HG03196 (cell line): ENCODE results near the gene GNL3.
"Not testable (repeated sequence)": the region's sequence is repeated elsewhere in the genome, so short reads cannot be mapped to it uniquely, and the experiment has no call there.

Source experiments
- ATAC-seq: cut with Tn5 transposase; IDR thresholded peaks from one replicate; pipeline ENCODE4 v1.9.1; 2021; ENCODE audit not compliant: unreplicated experiment

GNL3 gene

GRCh38 chr3:52685709-52686691 lies at the start of gene GNL3, which contains the start of gene PBRM1:
Gene GNL3, plus strand, starts transcription at chr3:52686032. Its CDS starts 61 bp downstream, at chr3:52686093.
Gene PBRM1, minus strand, starts transcription at chr3:52685913.
- peak; percentile 77 for ATAC-seq

- ATAC-seq, result no peak
Observed at GRCh38 chr3:52636673-52637072, 49.2 kb upstream of the GNL3 start.

DNA sequence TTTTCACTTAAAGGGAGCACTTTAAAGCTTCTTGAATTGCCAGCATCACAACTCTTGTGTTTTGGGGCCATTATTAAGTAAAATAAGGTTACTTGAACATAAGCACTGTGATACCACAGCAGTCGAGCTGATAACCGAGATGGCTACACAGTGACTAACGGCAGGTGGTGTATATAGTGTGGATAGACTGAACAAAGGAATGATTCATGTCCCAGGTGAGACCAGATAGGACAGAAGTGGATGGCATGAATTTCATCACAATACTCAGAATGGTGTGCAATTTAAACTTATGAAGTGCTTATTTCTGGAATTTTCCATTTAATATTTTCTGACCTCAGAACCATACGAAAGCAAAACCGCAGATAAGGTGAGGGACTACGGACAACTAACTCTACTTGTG lies 40.3 kb upstream of the GNL3 start:
- ATAC-seq, result no peak

- ATAC-seq, result no peak
Observed at GRCh38 chr3:52649461-52650210, 36.2 kb upstream of the GNL3 start.

DNA sequence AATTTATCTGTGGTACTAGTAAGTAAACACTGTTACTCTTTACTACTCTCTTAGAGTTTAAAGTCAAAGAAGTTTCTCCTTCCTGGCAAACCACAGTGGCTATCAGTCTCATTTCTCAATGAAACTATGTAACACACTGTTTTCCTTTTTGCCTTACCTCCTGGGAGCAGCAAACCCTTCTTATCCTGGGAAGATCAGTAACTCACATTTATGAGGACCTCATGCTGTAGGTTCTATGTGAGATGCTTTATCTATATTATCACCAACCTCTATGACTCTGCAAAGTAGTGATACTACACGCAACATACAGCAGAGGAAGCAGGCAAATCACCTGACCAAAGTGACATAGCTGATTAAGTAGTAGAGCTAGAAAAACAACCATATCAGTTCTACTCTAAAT lies 35.4 kb upstream of the GNL3 start:
- no peak for ATAC-seq

- no peak for ATAC-seq
Observed at GRCh38 chr3:52651592-52651991, 34.2 kb upstream of the GNL3 start.

DNA sequence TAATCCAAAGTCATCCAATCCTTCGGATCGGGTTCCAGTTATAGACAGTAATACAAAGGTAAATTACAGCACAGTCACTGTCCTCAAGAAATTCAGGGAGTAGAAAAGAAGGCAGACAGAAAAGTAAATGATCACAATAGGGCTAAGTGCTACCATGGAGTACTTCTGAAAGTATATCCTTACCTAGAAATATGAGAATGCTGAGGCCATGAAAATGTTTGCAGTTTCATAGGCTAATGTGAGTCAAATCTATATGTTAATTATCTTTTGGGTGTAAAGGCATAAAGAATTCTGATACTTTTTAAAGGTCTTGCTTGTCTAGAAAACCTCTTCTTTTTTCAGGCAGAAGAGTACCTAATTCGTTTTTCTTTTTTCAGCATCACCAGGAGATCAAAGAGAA lies 29.9 kb upstream of the GNL3 start:
- ATAC-seq, result no peak

DNA sequence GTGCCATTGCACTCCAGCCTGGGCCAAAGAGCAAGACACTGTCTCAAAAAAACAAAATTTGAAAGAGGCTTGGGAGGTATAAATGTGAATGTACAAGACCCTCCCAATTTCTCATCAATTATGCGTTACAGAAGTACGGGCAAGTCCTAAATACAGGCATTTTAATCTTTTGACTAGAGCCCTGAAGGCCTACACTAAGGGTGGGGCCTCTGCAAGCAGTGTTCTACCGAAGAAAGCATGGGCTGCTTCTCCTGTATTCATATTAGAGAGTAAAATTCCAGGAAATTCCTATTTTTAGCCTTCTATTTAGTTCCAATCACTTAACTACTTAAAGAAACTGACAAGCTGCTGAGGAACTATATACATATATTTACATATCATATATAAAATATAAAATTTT lies 25.8 kb upstream of the GNL3 start:
- ATAC-seq, result no peak

DNA sequence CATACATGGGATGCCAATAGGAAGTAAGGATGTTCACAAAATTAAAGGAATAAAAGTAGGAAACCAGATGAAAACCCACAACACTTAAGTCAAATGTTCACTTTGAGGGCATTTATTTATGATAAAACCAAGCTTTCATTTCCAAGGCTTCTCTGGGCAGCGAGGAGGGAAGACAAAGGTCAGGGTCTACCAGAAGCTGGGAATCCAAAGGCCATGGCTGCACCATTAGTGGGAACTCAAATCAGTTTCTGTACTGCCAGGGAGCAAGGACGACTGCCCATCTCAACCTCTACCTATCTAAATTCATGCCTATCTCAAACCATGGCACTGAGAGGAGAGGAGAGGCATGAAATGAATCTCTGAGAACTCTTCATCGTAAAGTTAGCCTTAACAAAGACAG lies 22.7 kb upstream of the GNL3 start:
- ATAC-seq, result no peak

- ATAC-seq, result peak; percentile 73
Observed at GRCh38 chr3:52670621-52671521, 15.0 kb upstream of the GNL3 start.

GRCh38 chr3:52671676-52672075 lies 14.2 kb upstream of the GNL3 start:
- ATAC-seq, result no peak

DNA sequence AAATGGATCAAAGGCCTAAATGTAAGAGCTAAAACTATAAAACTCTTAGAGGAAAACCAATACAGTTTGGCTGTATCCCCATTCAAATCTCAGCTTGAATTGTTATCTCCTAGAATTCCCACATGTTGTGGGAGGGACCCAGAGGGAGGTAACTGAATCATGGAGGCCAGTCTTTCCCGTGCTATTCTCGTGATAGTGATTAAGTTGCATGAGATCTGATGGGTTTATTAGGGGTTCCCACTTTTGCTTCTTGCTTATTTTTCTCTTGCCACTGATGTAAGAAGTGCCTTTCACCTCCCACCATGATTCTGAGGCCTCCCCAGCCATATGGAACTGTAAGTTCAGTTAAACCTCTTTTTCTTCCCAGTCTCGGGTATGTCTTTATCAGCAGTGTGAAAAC lies 9.6 kb upstream of the GNL3 start:
- not testable (repeated sequence) for ATAC-seq

- no peak for ATAC-seq
Observed at GRCh38 chr3:52678265-52679198, 7.3 kb upstream of the GNL3 start.

- no peak for ATAC-seq
Observed at GRCh38 chr3:52679199-52679538, 6.7 kb upstream of the GNL3 start.

DNA sequence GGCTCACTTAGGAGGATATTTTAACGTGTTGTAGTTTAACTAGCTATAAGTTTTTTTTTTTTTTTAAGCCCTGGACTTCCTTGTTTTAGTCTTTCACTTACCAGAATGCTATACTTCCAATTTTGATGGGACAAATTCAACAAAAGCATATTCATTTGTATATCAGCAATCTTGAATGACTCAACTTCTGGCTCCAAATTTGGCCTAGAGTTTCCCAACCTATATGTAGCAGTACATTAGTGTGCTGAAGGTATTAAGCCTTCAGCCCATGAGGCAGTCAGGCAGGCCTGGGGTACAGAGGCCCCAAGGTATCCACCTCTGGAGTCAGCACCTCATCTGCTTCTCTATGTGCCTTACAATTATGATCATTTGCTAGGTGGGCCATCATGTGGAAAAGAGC lies 6.0 kb upstream of the GNL3 start:
- no peak for ATAC-seq

DNA sequence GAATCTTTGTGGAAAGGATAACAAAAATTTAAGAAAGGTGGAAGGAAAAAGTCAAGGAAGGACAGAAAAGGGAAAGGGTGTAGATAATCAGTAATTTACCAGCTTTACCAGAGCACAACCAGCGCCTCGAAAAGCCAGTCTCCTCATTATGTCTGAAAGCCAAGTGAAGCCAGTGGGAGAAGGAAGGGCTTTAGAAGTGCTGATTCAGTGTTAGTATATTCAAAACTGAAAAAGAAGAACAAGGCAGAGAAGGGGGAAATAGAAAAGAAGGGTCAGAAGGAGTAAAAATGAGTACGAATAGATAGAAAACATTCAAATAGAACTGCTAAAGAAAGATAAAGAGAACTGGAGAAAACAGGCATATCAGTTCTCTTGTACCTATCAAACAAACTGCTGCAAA lies 4.2 kb upstream of the GNL3 start:
- ATAC-seq, result no peak

DNA sequence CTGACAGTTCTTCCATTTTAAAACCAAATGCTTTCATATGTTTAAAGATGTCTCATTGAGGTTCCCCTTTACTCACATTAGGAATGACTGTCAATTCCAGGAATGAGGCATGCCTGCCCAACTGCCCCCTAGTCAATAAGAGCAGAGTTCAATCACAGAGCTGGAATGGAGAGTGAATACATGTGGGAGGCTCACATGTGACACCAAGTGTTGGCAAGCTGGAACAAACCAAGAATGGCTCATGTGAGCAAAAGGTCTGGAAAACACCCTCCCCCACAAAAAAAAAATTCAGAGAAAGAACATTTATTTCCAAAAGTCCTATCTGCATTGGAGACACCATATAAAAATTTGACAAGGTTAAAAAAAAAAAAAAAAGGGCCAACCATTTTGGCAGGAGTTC lies 3.8 kb upstream of the GNL3 start:
- no peak for ATAC-seq

DNA sequence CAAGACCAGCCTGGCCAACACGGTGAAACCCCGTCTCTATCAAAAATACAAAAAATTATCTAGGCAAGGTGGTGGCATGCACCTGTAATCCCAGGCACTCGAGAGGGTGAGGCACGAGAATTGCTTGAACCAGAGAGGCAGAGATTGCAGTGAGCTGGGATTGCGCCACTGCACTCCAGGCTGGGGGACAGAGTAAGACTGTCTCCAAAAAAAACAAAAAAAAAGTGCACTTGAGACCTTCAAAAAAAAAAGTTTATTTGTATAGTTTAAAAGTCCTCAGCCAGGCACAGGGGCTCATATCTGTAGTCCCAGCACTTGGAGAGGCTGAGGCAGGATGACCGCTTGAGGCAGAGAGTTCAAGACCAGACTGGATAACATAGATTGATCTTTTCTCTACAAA lies 2.2 kb upstream of the GNL3 start:
- no peak for ATAC-seq

DNA sequence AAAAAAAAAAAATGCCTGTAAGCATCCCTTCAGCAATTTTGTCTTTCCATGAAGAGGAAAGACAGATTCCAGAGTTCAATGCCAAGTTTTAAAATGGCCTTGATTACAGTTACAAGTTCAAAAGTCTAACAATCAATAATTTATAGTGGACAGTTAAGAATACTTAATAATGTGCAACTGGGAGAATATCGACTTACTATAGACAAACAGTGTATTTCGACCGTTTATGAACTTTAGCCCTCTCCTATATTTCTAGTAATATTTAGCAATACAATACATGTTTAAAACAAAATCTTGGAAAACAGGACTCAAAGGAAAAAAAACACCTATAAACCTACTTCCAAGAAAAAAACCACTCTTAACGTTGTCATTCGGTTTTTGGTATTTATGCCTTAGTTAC lies 1.6 kb upstream of the GNL3 start:
- no peak for ATAC-seq

DNA sequence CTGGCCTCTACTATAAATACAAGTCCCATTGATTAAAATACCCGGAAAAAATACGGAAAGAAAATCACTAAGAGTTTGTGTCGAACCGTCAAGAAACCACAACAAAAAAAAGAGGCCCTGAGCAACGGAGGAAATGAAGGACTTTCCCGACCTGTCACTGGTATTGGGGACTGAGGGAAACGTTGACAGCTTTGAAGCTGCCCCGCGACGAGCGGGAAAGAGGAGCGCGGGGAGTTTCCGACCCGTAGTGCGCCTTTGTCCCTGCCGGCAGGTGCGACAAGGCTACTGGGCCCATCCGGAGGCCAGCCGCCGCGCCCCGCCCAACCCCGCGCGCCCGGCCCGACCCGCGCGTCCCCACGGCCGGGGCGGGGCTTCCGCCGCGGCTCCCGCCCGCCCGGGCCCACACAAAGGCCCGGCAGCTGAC lies 535 bp upstream of the GNL3 start:
- ATAC-seq, result peak; percentile 83
